ENCODE results near the gene PDE7B.

PDE7B gene

GRCh38 chr6:136144251-136145023 is 292.9 kb downstream of the PDE7B start:
- no peak overlapping the region for H3K27ac Mint-ChIP-seq
- H3K9me3 Mint-ChIP-seq, result peaks cover 14% of the 10 kb centered on the region
- H3K4me1 Mint-ChIP-seq, result no peaks in the 10 kb centered on the region
- TF ChIP-seq CTCF (IDR thresholded peaks at IDR 0.05; ENCODE audit: unreplicated experiment in 3 of 3), result no peak
- H3K4me3 Mint-ChIP-seq, result no peak overlapping the region
- no peaks in the 10 kb centered on the region for H3K27me3 Mint-ChIP-seq (ENCODE audit: low read depth)
- H3K36me3 Mint-ChIP-seq (ENCODE audit: low read depth), result peaks cover 8% of the 10 kb centered on the region

GRCh38 chr6:136146130-136146529 is 294.6 kb downstream of the PDE7B start:
- no peak overlapping the region for H3K27ac Mint-ChIP-seq

GRCh38 chr6:136147342-136147741 is 295.8 kb downstream of the PDE7B start:
- H3K27ac Mint-ChIP-seq, result no peak overlapping the region
- no peaks in the 10 kb centered on the region for H3K4me1 Mint-ChIP-seq
- no peak for TF ChIP-seq CTCF (IDR thresholded peaks at IDR 0.05; ENCODE audit: unreplicated experiment in 3 of 3)
- no peak overlapping the region for H3K4me3 Mint-ChIP-seq
- H3K9me3 Mint-ChIP-seq, result peaks cover 3% of the 10 kb centered on the region
- H3K36me3 Mint-ChIP-seq (ENCODE audit: low read depth), result no peaks in the 10 kb centered on the region
- H3K27me3 Mint-ChIP-seq (ENCODE audit: low read depth), result no peaks in the 10 kb centered on the region

More at GRCh38 chr6:136146130-136146529, 294.6 kb downstream of the PDE7B start:
- Mint-ChIP-seq H3K36me3 (ENCODE audit: low read depth) (peaks cover 8% of the 10 kb centered on the region), H3K4me3 (no peak overlapping the region), H3K9me3 (peaks cover 12% of the 10 kb centered on the region), H3K4me1 (no peaks in the 10 kb centered on the region), H3K27me3 (ENCODE audit: low read depth) (no peaks in the 10 kb centered on the region)
- TF ChIP-seq CTCF (IDR thresholded peaks at IDR 0.05; ENCODE audit: unreplicated experiment in 3 of 3), result no peak

- Mint-ChIP-seq H3K4me1 (no peaks in the 10 kb centered on the region), H3K9me3 (no peaks in the 10 kb centered on the region), H3K4me3 (no peak overlapping the region), H3K27ac (no peak overlapping the region), H3K27me3 (ENCODE audit: low read depth) (no peaks in the 10 kb centered on the region), H3K36me3 (ENCODE audit: low read depth) (no peaks in the 10 kb centered on the region)
- TF ChIP-seq CTCF (IDR thresholded peaks at IDR 0.05; ENCODE audit: unreplicated experiment in 3 of 3), result no peak
Observed at GRCh38 chr6:136148051-136148450, 296.6 kb downstream of the PDE7B start.

- TF ChIP-seq CTCF (IDR thresholded peaks at IDR 0.05; ENCODE audit: unreplicated experiment in 3 of 3), result no peak
- Mint-ChIP-seq H3K27me3 (ENCODE audit: low read depth) (no peaks in the 10 kb centered on the region), H3K36me3 (ENCODE audit: low read depth) (no peaks in the 10 kb centered on the region), H3K27ac (no peak overlapping the region), H3K9me3 (no peaks in the 10 kb centered on the region), H3K4me1 (no peaks in the 10 kb centered on the region), H3K4me3 (no peak overlapping the region)
Observed at GRCh38 chr6:136148523-136148922, 297.0 kb downstream of the PDE7B start.

- no peaks in the 10 kb centered on the region for H3K27me3 Mint-ChIP-seq (ENCODE audit: low read depth)
- no peak overlapping the region for H3K4me3 Mint-ChIP-seq
- H3K4me1 Mint-ChIP-seq, result no peaks in the 10 kb centered on the region
- TF ChIP-seq CTCF (IDR thresholded peaks at IDR 0.05; ENCODE audit: unreplicated experiment in 3 of 3), result no peak
- H3K36me3 Mint-ChIP-seq (ENCODE audit: low read depth), result peaks cover under 1% of the 10 kb centered on the region
- H3K9me3 Mint-ChIP-seq, result no peaks in the 10 kb centered on the region
- no peak overlapping the region for H3K27ac Mint-ChIP-seq
Observed at GRCh38 chr6:136149311-136149710, 297.8 kb downstream of the PDE7B start.

All from nephron (organoid).